HG03097 (cell line): ENCODE results near the gene CABCOCO1.
A peak's percentile ranks its signal among the peaks of the same experiment; 100 is the strongest.

Experiments used
- ATAC-seq: cut with Tn5 transposase; IDR thresholded peaks from one replicate; pipeline ENCODE4 v1.9.1; 2021; ENCODE audit not compliant: unreplicated experiment, low FRiP score

The CABCOCO1 gene

GRCh38 chr10:61752111-61753011 lies 89.6 kb downstream of the CABCOCO1 start:
- peak; percentile 70 for ATAC-seq

DNA sequence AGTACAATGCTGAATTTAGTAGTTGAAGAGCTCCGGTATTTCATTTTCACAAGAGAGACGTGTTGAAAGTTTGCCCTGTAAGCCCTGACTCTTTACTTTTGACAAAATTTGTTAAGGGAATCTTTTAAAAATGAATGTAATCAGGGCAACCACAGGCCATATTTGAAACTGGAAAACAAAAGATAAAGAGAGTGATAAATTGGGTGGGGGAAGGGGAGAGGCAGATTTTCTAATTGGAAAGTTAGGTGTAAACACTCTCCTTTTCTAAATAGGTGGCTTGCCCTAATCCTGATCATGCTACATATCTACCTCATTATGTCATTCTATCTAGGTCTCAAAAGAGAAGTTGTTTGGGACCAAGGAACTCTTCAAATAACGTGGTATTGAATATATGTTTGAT lies 90.7 kb downstream of the CABCOCO1 start:
- ATAC-seq: no peak

DNA sequence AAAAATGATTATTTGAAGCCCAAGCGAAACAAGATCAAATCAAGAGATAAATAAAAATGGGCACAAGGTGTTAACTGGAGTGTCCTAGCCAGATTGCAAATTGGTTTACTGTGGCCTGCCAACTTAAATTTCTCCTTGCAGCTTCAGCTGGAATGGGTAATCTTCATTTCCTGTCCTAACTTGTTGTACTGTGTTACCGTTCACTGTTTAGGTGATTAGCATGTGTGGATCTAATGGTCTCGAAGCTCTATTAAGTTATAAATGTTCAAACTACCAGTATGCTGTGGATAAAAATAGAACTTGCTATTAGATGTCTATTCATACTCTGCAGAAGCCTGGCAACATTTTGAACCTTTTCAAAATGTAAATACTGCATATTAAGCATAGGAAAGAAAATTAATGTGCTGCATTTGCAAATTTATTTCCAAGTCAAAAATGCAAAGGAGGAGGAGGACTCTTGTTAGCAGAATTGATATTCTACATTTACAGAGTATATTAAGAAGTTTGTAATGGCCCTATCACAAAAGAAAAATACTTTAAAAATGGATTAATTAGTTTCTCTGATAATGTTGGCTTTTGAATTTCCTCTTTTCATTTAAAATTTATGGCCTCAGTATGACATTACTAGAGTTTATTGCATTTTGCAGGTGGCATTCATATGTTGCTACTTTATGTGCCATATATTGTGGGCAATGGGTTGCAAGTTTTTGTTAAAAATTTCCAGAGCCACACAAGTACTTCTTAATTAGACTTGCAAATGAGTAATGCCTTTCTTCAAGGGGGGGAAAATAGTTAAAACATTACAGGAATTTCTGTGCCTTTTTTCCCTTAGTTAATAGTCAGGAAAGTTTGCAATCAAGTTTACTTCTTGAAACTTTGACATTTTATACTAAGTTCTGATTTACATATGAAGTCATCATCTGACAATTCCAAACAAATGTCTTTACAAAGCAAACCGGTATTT lies 92.1 kb downstream of the CABCOCO1 start:
- no peak for ATAC-seq

DNA sequence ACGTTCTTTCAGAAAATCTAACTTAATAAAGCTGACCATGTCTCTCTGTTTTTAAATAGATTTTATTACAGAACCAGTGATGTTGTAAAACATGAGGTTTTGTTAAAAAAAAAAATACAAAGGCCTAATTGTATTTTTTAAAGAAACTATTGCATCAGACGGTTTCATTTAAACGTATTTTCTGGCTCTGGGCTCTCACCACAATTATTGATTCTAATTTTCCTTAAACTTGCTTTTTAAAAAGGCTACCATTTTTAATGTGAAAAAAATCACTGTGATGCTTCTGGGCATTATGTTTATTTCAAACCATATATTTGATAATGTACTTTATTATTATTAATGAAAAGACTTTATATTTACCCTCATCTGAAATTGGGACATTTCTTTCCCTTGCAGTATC lies 94.3 kb downstream of the CABCOCO1 start:
- no peak for ATAC-seq

GRCh38 chr10:61757525-61758397 lies 95.0 kb downstream of the CABCOCO1 start:
- no peak for ATAC-seq

DNA sequence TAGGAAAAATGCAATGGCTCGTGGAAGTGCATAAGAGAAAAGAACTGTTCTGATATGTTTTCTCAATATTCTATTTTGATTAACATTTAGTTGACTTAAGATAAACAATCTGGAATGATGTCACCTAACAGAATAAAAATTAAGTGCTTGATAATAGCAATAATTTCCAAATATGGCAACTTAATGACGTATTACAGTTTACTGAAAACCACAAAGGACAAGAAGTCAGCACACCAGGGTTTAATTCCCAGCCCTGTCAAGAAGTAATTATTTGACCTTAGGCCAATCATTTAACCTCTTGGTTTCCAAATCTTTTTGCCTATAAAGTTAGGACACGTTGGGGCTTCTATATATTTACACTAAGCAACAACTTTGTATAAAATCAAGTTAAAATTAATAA lies 95.7 kb downstream of the CABCOCO1 start:
- ATAC-seq: no peak

GRCh38 chr10:61759751-61760150 lies 97.0 kb downstream of the CABCOCO1 start:
- no peak for ATAC-seq

- no peak for ATAC-seq
These were observed 98.5 kb downstream of the CABCOCO1 start for GRCh38 chr10:61760943-61761824.

GRCh38 chr10:61761825-61762217 lies 99.1 kb downstream of the CABCOCO1 start:
- no peak for ATAC-seq

DNA sequence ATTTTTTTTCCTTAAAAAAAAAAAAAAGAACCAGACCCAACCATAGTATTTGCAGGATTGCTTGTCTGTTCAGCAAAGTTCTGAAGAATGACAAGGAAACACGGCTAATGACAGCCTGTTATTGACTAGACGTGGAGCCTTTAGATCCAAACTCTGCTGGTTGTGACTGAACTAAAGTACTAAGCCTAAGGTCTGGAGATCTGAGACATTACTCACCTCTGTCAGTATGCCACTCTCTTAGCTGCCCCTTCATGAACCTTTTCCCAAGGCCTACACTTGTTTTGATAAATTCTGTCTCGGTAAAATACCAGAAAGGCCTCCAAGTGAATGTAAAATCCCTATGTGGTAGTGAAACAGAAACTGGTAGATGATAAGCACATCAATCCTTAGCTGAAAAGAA lies 101.0 kb downstream of the CABCOCO1 start:
- no peak for ATAC-seq

DNA sequence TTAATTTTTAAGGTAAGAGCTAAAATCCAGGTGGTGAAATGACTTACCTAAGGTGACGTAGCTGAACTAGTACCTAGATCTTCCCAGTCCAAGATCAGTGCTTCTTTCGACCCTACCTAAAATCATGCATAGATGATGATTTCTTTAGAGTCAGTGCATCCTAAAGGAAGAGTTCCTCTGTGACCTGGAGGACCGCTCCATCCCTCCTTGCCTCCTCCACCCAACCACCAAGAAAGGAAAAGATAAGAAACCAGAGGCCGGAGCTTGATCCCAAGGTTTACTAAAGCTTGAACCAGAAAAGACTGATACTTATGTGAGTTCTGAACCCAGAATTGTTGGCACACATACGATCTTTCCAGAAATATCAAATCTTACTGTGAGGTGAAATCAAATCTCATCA lies 101.8 kb downstream of the CABCOCO1 start:
- no peak for ATAC-seq

DNA sequence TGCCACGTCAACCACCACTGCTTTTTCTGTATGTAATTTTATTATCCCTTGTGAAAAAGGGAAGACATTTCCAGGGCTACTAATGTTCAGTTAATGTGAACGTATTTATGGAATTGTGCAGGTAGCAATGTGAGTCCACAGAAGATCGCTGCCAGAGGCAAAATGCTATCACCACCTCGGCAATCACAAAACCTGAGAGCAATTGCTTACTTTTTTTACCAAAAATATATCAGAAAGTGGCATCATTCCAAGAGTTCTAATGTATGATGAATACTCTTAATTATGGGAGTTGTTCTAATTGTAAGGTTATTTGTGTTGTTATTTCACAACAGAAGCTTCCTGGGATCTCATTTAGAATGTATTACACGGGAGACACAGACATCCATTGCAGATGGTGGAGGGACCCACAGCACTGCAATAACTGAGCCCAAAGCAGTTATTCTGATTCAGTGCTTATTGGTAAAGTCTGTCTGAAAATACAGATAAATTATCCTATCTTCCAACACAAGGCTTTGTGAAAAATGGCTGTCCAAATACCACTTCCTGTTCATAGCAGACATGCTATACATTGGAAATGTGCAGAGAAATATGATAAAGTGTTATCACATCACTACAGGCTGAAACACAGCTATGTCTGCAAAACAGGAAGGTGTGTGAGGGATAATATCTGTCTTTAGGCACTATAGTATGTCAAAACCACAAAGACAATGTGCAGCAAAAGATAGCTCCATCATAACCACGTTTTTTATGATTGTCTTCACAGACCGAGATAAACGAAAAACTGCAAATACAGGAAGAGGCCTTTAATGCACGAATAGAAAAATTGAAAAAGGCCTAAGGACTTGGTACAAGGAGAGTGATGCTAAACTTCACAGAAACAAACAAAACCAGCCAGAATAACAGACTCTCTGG lies 102.7 kb downstream of the CABCOCO1 start:
- ATAC-seq: no peak

DNA sequence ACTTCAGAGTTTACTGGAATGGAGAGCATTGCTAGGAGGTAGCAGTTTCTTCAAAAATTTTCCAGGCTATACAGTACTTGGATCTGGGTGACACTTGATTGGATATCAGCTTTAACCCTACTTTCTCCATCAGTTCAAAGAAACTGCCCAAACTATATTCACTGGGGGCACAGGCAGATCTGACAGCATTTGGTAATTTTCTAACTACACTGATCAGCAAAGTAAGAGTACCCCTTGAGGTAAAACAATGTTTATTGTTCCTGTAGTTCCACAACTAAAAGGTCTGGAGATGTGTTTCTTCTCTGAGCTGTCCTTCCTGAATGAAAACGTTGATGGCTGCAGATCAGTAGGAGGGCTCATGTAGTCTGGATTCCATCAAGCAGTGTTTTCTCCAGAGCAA lies 104.2 kb downstream of the CABCOCO1 start:
- no peak for ATAC-seq

GRCh38 chr10:61774031-61774430 lies 111.3 kb downstream of the CABCOCO1 start:
- ATAC-seq: no peak

DNA sequence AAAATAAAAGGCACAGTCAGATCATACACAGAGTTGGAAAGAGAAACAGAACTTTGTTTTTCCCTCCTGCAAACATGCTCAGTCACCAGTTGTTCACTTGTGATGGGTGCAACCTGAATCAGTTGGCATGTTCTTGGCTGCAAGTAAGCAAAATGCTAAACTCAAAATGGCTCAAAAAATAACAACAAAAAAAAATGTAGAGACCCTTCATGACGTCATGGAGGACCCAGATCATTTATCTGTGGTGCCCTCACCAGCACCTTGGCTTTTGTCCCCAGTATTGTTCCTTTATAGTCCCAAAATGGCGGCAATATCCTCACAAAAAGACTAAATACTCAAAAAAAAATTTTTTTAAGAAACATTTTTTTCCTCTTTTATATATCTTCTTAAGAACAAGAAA lies 112.4 kb downstream of the CABCOCO1 start:
- no peak for ATAC-seq

GRCh38 chr10:61776615-61777266 lies 114.0 kb downstream of the CABCOCO1 start:
- ATAC-seq: no peak

DNA sequence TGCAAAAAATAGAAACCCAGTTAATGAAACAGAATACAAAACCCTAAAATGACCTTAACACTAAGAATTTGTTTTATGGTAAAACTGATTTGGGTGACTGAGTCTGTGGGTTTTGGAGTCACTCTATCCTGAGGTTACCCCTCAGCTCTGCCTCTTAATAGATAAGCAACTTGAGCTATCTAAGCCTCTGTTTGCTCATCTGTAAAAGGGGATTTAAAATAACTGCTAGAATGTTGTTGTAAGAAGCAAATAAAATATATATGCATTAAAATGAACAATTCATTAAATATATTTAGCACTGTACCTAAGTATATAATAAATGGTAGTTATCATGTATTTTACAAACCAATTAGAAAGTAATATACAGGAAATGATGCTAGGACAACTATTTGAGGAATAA lies 115.4 kb downstream of the CABCOCO1 start:
- no peak for ATAC-seq

GRCh38 chr10:61779276-61779675 lies 116.5 kb downstream of the CABCOCO1 start:
- ATAC-seq: no peak
